HepG2 (cell line): ENCODE measurements around the gene SLC50A1. TPM values are rescaled to one million over a fixed set of nuclear protein-coding genes. Genes with fewer than 3 reads are reported as not detected.
"Not testable (repeated sequence)": the region's sequence is repeated elsewhere in the genome, so short reads cannot be mapped to it uniquely, and the experiment has no call there.

Experiments
- ATAC-seq: fragments of 200-7000 bp; cut with Tn5 transposase; 3 replicates; pipeline ENCODE4 v1.9.1; 2020; ENCODE audit warnings: mild to moderate bottlenecking, moderate library complexity
- BruUV-seq: library from RNA; stranded (reverse); fragments of 400-500 nt; replicated peaks from 2 replicates; lab custom pipeline; 2021; lab: Mats Ljungman, UMichigan
- CTCF ChIA-PET: fragments of 300-600 bp; formaldehyde crosslinking; extraction: SDS; loops from one replicate; lab custom pipeline; 2021; ENCODE audit warnings: low total read pairs, inconsistent platforms, low intra/inter-chr PET ratio; lab: Yijun Ruan, JAX
- POLR2A ChIA-PET: fragments of 350-600 bp; sonication (Branson Sonifier 250); formaldehyde crosslinking; loops from one replicate; lab custom pipeline; 2020; ENCODE audit warnings: antibody characterized with exemption, inconsistent platforms; lab: Yijun Ruan, JAX
- DNase-seq: peaks from one replicate; pipeline ENCODE4 v3.0.0-alpha.2; 2015; ENCODE audit warnings: low spot score
- FAIRE-seq: peaks from 3 replicates; lab custom pipeline; 2011; peaks lifted over from hg19 to GRCh38; lab: Jason Lieb, UNC
- H2AFZ ChIP-seq: one replicate; pipeline ENCODE4 v1.6.1; 2011; ENCODE audit warnings: low read length, inconsistent platforms
- H3K27ac ChIP-seq: fragments of 300-600 bp; 3 replicates; pipeline ENCODE4 v1.8.0; 2011; ENCODE audit warnings: mixed run types, mild to moderate bottlenecking, mixed read lengths, low read length, inconsistent platforms; ENCODE audit not compliant: insufficient read depth; ENCODE audit errors: extremely low read length
- H3K27me3 ChIP-seq, 2 experiments: fragments of 200-600 bp in 1 of 2; 2 replicates in 1 of 2; 3 replicates in 1 of 2; pipeline versions ENCODE4 v1.6.0 to v1.8.0; 2011; ENCODE audit warnings: low read length in 2 of 2, mild to moderate bottlenecking in 2 of 2, moderate library complexity in 2 of 2, inconsistent platforms in 1 of 2; ENCODE audit not compliant: insufficient read depth in 2 of 2, control insufficient read depth in 1 of 2
- H3K36me3 ChIP-seq, 2 experiments: fragments of 200-600 bp in 1 of 2; replicated peaks in 1 of 2; 2 replicates in 1 of 2; 3 replicates in 1 of 2; pipeline versions ENCODE4 v1.5.1 to v1.8.0; 2011; ENCODE audit warnings: low read length in 2 of 2, inconsistent platforms in 1 of 2; ENCODE audit not compliant: insufficient read depth in 2 of 2, control insufficient read depth in 1 of 2
- H3K4me1 ChIP-seq: 2 replicates; pipeline ENCODE4 v1.5.1; 2012; ENCODE audit warnings: low read length, inconsistent platforms; ENCODE audit not compliant: insufficient read depth
- H3K4me2 ChIP-seq: 2 replicates; pipeline ENCODE4 v1.6.0; 2011; ENCODE audit warnings: low read depth, low read length, inconsistent platforms
- H3K4me3 ChIP-seq, 3 experiments: fragments of 200-600 bp in 1 of 3; sonication (generic), shearing (Covaris generic) in 1 of 3; replicated peaks in 1 of 3; 2 replicates each; pipeline ENCODE4 v1.5.1; 2011 to 2016; ENCODE audit warnings: low read length in 3 of 3, inconsistent platforms in 2 of 3, low read depth in 2 of 3, mild to moderate bottlenecking in 2 of 3, control low read depth in 1 of 3, mixed read lengths in 1 of 3; ENCODE audit not compliant: insufficient read depth in 1 of 3
- H3K79me2 ChIP-seq: one replicate; pipeline ENCODE4 v1.6.1; 2011; ENCODE audit warnings: low read length, inconsistent platforms; ENCODE audit not compliant: insufficient read depth
- H3K9ac ChIP-seq: 2 replicates; pipeline ENCODE4 v1.6.0; 2011; ENCODE audit warnings: mild to moderate bottlenecking, low read depth, low read length, inconsistent platforms; ENCODE audit not compliant: insufficient read depth
- H3K9me3 ChIP-seq: 2 replicates; pipeline ENCODE4 v1.5.1; 2012; ENCODE audit warnings: mild to moderate bottlenecking, low read length
- H4K20me1 ChIP-seq: 2 replicates; pipeline ENCODE4 v1.6.0; 2011; ENCODE audit warnings: inconsistent platforms, mild to moderate bottlenecking, low read length, moderate library complexity; ENCODE audit not compliant: insufficient read depth
- whole genome bisulfite sequencing: methylation state at CpG from one replicate; pipeline ENCODE4 v1.1.6; 2017; ENCODE audit warnings: low lambda C conversion rate; 5-methylcytosine and 5-hydroxymethylcytosine counted together
- in situ Hi-C: cut with HindIII; loops from 2 replicates; pipeline ENCODE4 v1.10.0; 2017; ENCODE audit warnings: low pct_unique_long_range_greater_than_20kb; ENCODE audit not compliant: extremely low pct_ligation_motif_present
- intact Hi-C: fragments of 100-400 bp; cut with micrococcal nuclease; formaldehyde crosslinking; loops from one replicate; pipeline ENCODE4 v1.10.0; 2022; ENCODE audit not compliant: unreplicated experiment
- polyA plus RNA-seq, 8 experiments: library from polyadenylated mRNA; depleted of rRNA in 3 of 8; stranded (reverse) in 7 of 8; unstranded in 1 of 8; fragments of >200 nt; fragmentation: Illumina TruSeq in 4 of 8; extraction: Trizol in 4 of 8; gene quantifications; 2 replicates each; pipeline versions ENCODE4 v1.2.1 to v1.2.3, GENCODE V29; 2011 to 2016; ENCODE audit warnings: low read depth in 4 of 8, missing spikeins in 1 of 8, mixed read lengths in 1 of 8; ENCODE audit not compliant: insufficient read depth in 1 of 8
- total RNA-seq, 5 experiments: library from RNA; depleted of rRNA; stranded (reverse); fragments of >200 nt; fragmentation: Illumina TruSeq; extraction: Trizol; gene quantifications; 2 replicates each; pipeline ENCODE4 v1.2.3, GENCODE V29; 2016; ENCODE audit warnings: low read depth in 1 of 5

Gene SLC50A1
- total and polyA plus RNA-seq, 2 of the 13 experiments (the other 11 are each of a cell fraction or from before 2014, with no cell fraction given), result 22.5 to 46.8 TPM

DNA sequence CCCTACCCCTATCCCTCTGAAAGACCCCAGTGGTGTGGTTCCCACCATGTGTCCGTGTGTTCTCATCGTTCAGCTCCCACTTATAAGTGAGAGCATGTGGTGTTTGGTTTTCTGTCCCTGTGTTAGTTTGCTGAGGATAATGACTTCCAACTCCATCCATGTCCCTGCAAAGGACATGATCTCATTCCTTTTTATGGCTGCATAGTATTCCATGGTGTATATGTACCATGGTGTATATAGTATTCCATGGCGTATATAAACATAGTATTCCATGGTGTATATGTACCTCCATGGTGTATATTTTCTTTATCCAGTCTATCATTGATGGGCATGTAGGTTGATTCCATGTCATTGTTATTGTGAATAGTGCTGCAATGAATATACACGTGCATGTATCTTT, 28.1 kb downstream of the SLC50A1 start:
- H3K4me2 ChIP-seq, H3K79me2 ChIP-seq, H3K27ac ChIP-seq, H3K9ac ChIP-seq, FAIRE-seq, POLR2A ChIA-PET, H3K9me3 ChIP-seq, DNase-seq, H3K27me3 ChIP-seq, in situ Hi-C loops, H3K36me3 ChIP-seq, ATAC-seq, BruUV-seq, H2AFZ ChIP-seq, H3K4me3 ChIP-seq, H4K20me1 ChIP-seq, CTCF ChIA-PET, intact Hi-C loops: not testable (repeated sequence)
- 88% methylated on average over 4 of the region's 4 CpGs for WGBS
- H3K4me1 ChIP-seq, result peaks cover 39% of the 10 kb centered on the region

DNA sequence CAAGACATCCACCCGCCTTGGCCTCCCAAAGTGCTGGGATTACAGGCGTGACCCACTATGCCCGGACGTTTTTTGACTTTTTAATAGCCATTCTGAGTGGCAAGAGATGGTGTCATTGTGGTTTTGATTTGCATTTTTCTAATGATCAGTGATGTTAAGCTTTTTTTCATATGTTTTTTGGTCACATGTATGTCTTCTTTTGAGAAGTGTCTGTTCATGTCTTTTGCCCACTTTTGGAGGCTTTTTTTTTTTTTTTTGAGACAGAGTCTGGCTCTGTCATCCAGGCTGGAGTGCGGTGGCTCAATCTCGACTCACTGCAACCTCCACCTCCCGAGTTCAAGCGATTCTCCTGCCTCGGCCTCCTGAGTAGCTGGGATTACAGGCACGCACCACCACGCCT, 29.0 kb downstream of the SLC50A1 start:
- CTCF ChIA-PET, result interaction anchor here (5.3 kb wide), 1 partner anchor 72 kb away, joined by 165 read pairs; no protein-coding TSS in a partner anchor
- H3K9me3 ChIP-seq, H3K27ac ChIP-seq, DNase-seq, H2AFZ ChIP-seq, ATAC-seq, H3K4me2 ChIP-seq, H3K36me3 ChIP-seq, H3K27me3 ChIP-seq, H3K79me2 ChIP-seq, H3K9ac ChIP-seq, H4K20me1 ChIP-seq, H3K4me3 ChIP-seq, FAIRE-seq, POLR2A ChIA-PET, intact Hi-C loops, BruUV-seq: not testable (repeated sequence)
- WGBS, result 57% methylated on average over 11 of the region's 11 CpGs
- peaks cover 31% of the 10 kb centered on the region for H3K4me1 ChIP-seq
- in situ Hi-C loops, result loop anchor here (5.0 kb wide), 1 partner anchor 72 kb away; no protein-coding TSS in a partner anchor
